Stimulated activated CD8-positive, alpha-beta memory T cell treated with anti-CD3 and anti-CD28 coated beads, Interleukin-15, amount 100 ng/mL, for 1 hour (primary cell): ENCODE results near the gene LCLAT1.

ENCODE experiments used
- DNase-seq: peaks from one replicate; pipeline ENCODE4 v3.0.0-alpha.2; 2020; ENCODE audit warnings: low read depth

Gene LCLAT1

GRCh38 chr2:30447149-30448045, at the start of gene LCLAT1:
Gene LCLAT1, plus strand, starts transcription at chr2:30447246. Its CDS starts 78,345 bp downstream, at chr2:30525591.
- DNase-seq = peak; percentile 64

DNA sequence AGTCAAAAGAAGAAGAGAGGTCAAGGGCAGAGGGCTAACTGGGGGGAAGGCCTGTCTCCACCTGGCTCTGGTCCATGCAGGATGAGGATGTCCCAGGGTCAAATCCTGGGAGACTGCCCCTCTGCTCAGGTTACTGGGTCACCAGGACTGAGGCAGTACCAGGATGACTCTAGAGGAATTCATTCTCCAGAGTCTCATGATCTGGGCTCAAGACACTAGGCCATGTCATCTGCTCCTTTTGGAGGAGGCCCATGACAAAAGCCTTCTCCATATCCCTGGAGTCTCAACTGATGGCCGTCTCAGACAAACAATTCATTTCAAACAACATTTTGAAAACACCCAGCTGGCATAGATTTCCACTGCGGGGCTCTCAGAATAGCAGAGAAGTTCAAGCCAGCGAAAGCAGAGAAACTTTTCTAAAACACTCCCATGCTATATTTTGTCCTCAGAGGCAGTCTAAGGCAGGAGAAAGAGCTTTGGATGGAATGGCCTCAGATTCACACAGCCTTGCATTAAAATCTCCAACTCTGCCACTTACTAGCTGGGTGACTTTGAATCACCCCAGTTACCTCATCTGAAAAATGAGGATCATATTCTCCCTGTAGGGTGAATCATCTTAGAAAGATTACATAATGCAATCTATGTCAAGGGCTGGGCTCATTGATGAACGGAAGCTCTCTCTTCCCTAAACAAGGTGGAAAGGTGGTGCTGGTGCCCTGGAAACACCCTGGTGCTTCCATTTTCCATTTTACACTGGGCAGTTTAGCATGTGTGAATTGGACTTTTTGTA, 48.8 kb upstream of the LCLAT1 start:
- DNase-seq = no peak

- DNase-seq = no peak
These were observed 46.7 kb upstream of the LCLAT1 start for GRCh38 chr2:30400151-30400954.

- DNase-seq = no peak
These were observed 44.4 kb upstream of the LCLAT1 start for GRCh38 chr2:30402441-30403182.

DNA sequence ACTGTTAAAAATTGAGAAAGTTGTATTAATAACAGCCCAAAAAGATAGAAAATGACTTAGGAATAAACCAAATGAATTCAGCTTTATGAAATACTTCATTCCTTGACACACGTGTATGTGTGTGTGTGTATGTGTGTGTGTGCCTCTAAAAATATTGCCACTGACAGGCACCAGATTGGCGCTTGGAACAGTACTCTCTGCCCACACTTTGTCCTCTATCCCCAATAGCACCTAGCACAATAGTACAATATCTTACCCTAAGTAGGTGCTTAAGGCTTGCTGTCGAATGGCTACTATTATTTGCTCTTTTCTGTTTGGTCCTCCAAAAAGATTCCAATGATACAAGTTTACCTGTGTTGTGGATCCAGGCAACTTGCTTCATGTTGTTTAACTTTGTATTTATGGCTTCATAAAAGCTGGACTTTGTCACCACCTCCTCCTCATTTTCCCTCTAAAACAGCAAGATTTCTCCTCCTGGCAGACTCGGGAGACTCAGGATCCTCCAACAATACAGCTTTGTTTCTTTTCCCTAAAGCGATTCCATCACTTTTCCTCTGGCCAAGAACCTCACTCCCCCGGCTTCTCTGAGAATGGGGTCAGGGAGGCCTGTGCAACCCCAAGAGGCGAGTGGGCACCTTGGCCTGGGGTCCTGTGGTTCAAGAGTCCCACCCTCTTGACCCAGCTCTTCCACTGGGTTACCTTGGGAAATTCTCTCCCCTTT, 43.3 kb upstream of the LCLAT1 start:
- DNase-seq = no peak

DNA sequence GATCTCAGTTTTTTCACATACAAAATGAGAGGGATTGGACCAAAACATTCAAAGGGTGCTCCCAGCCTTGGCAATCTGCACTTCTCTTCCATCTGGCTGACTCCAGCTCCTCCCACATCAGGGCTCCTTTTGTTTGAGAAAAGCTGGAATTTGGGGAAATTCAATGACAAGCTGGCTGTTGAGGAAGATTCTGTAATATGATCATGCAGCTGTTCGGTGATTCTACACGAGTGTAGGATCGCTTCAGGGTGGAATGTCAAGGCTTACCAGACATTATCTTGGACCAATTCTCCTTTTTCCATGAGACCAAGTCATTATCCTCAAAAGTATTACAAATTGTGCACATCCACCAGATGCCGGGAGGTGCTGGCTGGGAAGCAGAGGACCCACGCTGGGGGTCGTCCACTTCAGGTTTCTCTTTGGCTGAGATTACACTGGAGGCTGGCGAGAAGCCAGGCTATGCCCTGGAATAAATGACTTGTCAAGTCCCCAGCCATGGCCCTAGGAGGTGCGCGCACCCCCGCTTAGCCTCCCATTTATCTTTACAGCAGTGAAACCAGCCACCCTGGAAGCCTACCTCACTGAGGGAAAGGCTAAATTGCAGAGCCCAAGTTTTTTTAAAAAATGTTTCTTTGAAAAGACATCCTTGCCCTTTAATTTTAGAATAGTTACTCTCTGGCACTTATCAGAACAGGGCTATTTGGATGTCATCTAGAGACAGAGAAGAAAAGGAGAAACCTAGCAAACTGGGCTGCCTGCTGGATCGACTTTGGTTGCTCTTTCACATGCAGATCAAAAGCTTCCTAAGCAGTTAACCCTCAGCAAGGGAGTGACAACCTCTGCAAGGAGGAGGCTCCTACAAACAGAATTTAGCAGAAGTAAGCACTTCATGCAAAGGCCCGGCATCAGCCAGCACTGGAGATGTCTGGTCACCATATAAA, 42.5 kb upstream of the LCLAT1 start:
- no peak for DNase-seq

DNA sequence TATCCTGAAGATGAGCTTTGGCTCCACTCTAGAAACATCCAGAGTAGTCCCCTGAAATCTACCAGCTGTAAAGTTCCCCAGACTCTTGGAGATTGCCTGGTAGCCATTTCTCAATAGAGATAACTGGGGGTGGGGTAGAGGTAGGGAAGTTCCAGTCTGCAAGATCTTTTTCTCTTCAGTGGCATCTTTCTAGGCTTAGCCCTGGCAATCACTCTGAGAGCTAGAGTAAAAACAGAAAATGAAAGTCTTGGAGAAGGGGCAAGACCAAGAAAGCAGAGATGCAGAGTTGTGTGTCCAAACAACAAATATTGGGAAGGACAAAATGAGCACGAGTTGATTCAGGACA, 41.8 kb upstream of the LCLAT1 start:
- no peak for DNase-seq

GRCh38 chr2:30406853-30407252, 40.2 kb upstream of the LCLAT1 start:
- no peak for DNase-seq

GRCh38 chr2:30408961-30409387, 38.1 kb upstream of the LCLAT1 start:
- DNase-seq = no peak

DNA sequence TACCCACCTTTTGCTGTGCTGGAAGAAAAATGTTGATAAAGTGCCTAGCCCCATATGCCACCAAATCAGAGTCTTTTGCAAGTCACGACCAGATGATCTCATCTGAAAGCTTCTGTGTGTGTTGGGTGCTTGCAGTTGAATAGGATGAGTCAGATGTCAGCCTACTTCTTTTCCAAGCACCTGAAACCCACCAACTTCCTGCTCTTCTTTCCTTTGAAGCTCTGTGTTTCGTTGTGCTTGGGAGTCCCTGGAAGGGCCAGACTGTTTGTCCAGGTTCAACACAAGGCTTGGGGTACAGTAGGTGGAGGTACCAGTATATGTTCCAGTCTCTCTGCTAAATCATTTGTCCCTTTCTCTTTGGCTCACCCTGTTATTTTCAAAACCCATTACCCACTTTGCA, 36.8 kb upstream of the LCLAT1 start:
- no peak for DNase-seq

GRCh38 chr2:30412047-30412683, 34.9 kb upstream of the LCLAT1 start:
- no peak for DNase-seq

DNA sequence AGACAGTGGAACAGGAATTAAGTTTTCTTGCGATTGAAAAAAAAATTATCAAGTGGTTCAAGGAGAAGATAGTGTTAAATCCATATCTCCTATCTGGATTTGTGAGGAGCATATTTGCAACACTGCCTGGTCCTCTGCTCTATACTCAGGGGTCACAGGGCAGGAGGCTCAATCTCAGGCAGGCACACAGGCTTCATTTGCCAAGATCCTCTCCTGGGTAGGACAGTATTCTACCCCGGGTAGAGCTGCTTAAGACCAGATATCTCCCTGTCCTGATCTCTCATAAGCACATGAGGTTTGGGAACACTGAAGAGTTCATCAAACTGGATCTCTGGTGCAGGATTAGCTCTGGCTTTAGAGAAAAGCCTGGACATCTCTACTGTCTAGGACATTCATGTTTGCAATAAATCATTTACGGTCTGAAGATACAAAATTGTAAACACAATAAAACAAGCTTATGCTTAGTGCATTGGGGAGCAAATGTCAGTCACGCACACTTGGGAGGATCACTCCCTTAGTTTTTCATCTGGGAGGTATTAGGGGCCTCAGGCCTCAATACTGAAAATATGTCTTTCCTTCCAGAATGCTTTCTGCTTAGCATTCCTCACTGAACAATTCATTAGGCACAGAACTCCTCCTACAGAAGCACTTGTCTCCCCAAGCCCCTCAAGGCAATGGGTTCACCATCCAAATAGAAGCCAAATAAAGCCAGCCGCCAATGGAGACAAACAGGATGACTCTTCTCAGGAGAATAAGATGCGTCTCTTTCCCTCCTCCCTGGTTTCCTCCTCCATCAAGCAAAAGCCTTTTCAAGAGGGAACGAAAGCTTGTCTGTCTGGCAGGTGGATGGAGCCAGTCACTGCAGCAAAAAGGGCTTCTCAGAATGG, 34.1 kb upstream of the LCLAT1 start:
- no peak for DNase-seq

- no peak for DNase-seq
These were observed 32.1 kb upstream of the LCLAT1 start for GRCh38 chr2:30414961-30415360.

GRCh38 chr2:30417253-30417652, 29.8 kb upstream of the LCLAT1 start:
- DNase-seq = no peak

GRCh38 chr2:30421026-30421603, 25.9 kb upstream of the LCLAT1 start:
- no peak for DNase-seq

GRCh38 chr2:30421604-30422443, 25.2 kb upstream of the LCLAT1 start:
- DNase-seq = no peak

GRCh38 chr2:30422444-30423040, 24.5 kb upstream of the LCLAT1 start:
- peak; percentile 55 for DNase-seq
